ENCODE data around the gene NCF4.

Gene NCF4

GRCh38 chr22:36865346-36865745 lies 4.5 kb downstream of the NCF4 start:
- no peak overlapping the region for H3K27ac ChIP-seq

DNA sequence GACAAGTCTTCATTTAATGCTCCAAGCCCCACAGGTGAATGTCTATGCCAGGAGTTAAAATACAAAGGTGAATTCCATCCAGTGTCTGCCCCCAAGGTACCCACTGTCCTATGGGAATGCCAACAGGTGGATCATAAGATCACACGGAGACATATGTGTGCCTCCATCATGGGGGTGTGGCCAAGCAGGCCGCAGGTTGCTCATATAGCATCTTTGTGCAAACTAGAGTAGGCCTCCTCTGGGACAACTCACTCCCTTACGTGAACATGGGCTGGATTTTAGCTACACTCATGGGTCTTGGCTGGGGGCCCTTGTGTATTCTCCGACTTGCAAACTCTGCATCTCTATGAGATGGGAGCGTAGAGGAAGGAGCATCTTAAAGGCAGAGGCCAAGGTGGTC lies 6.9 kb downstream of the NCF4 start:
- no peak overlapping the region for H3K27ac ChIP-seq
- TF ChIP-seq, protein P1, sequence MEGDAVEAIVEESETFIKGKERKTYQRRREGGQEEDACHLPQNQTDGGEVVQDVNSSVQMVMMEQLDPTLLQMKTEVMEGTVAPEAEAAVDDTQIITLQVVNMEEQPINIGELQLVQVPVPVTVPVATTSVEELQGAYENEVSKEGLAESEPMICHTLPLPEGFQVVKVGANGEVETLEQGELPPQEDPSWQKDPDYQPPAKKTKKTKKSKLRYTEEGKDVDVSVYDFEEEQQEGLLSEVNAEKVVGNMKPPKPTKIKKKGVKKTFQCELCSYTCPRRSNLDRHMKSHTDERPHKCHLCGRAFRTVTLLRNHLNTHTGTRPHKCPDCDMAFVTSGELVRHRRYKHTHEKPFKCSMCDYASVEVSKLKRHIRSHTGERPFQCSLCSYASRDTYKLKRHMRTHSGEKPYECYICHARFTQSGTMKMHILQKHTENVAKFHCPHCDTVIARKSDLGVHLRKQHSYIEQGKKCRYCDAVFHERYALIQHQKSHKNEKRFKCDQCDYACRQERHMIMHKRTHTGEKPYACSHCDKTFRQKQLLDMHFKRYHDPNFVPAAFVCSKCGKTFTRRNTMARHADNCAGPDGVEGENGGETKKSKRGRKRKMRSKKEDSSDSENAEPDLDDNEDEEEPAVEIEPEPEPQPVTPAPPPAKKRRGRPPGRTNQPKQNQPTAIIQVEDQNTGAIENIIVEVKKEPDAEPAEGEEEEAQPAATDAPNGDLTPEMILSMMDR (IDR thresholded peaks at IDR 0.05), result no peak
- TF ChIP-seq ZFX (IDR thresholded peaks at IDR 0.05; ENCODE audit: borderline replicate concordance), result no peak

More at GRCh38 chr22:36865346-36865745, 4.5 kb downstream of the NCF4 start:
- TF ChIP-seq ZFX (IDR thresholded peaks at IDR 0.05; ENCODE audit: borderline replicate concordance), result no peak

GRCh38 chr22:36868546-36869181 lies 7.9 kb downstream of the NCF4 start:
- TF ChIP-seq, protein P1 (IDR thresholded peaks at IDR 0.05), result no peak
- no peak for TF ChIP-seq ZFX (IDR thresholded peaks at IDR 0.05; ENCODE audit: borderline replicate concordance)
- H3K27ac ChIP-seq, result no peak overlapping the region

- no peak for TF ChIP-seq ZFX (IDR thresholded peaks at IDR 0.05; ENCODE audit: borderline replicate concordance)
Observed at GRCh38 chr22:36870250-36870649, 9.4 kb downstream of the NCF4 start.

GRCh38 chr22:36871669-36872081 lies 10.9 kb downstream of the NCF4 start:
- TF ChIP-seq, protein P1 (IDR thresholded peaks at IDR 0.05), result no peak
- no peak overlapping the region for H3K27ac ChIP-seq

More at GRCh38 chr22:36870250-36870649, 9.4 kb downstream of the NCF4 start:
- no peak overlapping the region for H3K27ac ChIP-seq

DNA sequence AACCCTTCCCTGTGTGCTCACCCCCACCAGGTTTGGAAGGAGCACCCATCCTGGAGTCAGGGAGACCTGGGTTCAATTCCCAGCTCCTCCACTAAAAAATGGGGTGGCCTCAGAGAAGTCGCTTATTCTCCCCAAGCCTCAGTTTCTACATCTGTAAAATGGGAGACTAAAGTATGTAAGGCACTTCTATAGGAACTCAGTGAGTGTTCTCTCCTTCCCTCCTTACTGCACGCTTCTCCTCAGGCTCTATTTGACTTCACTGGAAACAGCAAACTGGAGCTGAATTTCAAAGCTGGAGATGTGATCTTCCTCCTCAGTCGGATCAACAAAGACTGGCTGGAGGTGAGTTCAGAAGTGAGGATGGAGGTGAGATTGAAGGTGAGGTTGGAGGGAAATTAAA lies 11.3 kb downstream of the NCF4 start:
- TF ChIP-seq ZFX (IDR thresholded peaks at IDR 0.05; ENCODE audit: borderline replicate concordance), result no peak
- TF ChIP-seq, protein P1 (IDR thresholded peaks at IDR 0.05), result no peak
- no peak overlapping the region for H3K27ac ChIP-seq

DNA sequence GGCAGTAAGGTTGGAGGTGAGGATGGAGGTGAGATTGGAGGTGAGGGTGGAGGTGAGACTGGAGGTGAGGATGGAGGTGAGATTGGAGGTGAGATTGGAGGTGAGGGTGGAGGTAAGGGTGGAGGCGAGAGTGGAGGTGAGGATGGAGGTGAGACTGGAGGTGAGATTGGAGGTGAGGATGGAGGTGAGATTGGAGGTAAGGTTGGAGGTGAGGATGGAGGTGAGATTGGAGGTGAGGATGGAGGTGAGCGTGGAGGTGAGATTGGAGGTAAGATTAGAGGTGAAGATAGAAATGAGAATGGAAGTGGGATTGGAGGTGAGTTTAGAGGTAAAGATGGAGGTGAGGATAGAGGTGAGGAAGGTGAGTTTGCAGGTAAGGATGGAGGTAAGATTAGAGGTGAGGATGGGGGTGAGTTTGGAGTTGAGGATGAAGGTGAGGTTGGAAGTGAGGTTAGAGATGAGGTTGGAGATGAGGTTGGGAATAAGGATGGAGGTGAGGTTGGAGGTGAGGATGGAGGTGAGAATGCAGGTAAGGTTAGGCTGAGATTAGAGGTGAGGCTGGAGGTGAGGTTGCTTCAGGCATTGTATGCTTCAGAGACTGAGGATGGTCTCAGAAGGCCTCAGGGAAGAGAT lies 12.2 kb downstream of the NCF4 start:
- H3K27ac ChIP-seq, result no peak overlapping the region
- TF ChIP-seq, protein P1 (IDR thresholded peaks at IDR 0.05), result no peak
- no peak for TF ChIP-seq ZFX (IDR thresholded peaks at IDR 0.05; ENCODE audit: borderline replicate concordance)

- H3K27ac ChIP-seq, result no peak overlapping the region
- TF ChIP-seq ZFX (IDR thresholded peaks at IDR 0.05; ENCODE audit: borderline replicate concordance), result no peak
- TF ChIP-seq, protein P1 (IDR thresholded peaks at IDR 0.05), result peak; percentile 30
Observed at GRCh38 chr22:36873614-36874308, 13.0 kb downstream of the NCF4 start.

All from 22Rv1 (cell line).